AG09319 (cell line): Measurements from ENCODE around the gene PRR36.

Experiments used
- DNase-seq: peaks from one replicate; pipeline ENCODE4 v3.0.0-alpha.2; 2010; ENCODE audit warnings: low read depth; ENCODE audit errors: extremely low read depth
- TF ChIP-seq, protein P1 (sequence below): IDR thresholded peaks from 2 replicates; pipeline ENCODE4 v1.5.1; 2011; ENCODE audit warnings: low read depth, mild to moderate bottlenecking, inconsistent platforms, low read length, moderate library complexity

PRR36 gene

DNA sequence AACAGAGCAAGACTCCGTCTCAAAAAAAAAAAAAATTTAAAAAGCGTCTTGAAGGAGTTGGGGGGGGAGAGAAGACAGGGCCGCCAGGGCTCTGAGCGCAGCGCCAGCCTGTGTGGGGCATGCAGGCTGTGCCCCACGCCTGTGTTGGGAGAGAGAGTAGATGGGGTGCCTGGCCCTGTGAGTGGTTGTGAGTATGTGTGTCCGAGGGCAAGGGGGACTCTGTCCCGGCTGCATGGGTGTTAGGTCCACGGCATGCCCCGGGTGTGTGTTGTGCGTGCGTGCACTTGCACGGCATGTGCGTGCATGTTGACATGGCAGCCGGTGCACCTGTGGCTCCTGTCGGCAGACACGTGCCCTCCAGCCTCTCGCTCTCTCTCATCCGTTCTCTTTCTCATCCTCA lies 32.9 kb upstream of the PRR36 start:
- TF ChIP-seq, protein P1, sequence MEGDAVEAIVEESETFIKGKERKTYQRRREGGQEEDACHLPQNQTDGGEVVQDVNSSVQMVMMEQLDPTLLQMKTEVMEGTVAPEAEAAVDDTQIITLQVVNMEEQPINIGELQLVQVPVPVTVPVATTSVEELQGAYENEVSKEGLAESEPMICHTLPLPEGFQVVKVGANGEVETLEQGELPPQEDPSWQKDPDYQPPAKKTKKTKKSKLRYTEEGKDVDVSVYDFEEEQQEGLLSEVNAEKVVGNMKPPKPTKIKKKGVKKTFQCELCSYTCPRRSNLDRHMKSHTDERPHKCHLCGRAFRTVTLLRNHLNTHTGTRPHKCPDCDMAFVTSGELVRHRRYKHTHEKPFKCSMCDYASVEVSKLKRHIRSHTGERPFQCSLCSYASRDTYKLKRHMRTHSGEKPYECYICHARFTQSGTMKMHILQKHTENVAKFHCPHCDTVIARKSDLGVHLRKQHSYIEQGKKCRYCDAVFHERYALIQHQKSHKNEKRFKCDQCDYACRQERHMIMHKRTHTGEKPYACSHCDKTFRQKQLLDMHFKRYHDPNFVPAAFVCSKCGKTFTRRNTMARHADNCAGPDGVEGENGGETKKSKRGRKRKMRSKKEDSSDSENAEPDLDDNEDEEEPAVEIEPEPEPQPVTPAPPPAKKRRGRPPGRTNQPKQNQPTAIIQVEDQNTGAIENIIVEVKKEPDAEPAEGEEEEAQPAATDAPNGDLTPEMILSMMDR = no peak

DNA sequence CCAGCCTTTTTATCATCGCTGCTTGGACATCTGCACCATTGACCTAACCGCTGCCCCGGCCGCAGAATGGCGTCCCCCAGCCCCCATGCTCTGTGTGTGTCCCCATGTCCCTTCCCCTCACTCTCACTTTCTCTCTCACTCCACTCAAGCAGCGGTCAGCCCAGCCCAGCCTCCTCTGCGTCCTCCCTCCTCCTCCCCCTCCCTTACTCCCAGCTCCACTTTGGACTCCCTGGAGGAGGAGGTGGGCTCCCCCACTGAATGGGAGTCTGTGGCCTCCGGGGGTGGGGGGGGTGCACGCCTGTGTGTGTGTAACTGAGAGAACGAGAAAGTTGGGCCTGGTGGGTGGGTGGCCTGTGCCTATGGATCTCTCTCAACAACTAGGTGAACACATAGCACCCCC lies 31.7 kb upstream of the PRR36 start:
- TF ChIP-seq, protein P1 = no peak
- no peak for DNase-seq

More for the DNA sequence above, 32.9 kb upstream of the PRR36 start:
- DNase-seq = no peak

DNA sequence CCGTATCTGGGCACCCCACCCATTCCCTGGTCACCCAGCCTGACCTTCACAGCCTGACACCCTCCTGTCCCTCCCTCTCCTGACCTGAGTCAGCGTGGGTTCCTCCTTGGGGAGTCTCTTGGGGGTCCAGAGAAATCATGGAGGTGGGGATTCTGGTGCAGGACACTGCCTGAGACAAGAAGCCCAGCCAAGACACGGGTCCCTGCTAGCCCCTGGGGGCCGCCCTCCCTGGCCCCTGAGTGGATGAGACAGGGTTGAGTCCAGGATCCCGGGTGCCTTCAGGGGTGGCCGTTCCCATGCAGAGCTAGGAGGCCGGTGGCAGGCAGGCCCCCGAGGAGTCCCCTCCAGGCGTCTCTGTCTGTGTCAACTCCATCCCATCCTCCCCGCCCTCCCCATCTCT lies 31.1 kb upstream of the PRR36 start:
- no peak for DNase-seq
- TF ChIP-seq, protein P1 = no peak

DNA sequence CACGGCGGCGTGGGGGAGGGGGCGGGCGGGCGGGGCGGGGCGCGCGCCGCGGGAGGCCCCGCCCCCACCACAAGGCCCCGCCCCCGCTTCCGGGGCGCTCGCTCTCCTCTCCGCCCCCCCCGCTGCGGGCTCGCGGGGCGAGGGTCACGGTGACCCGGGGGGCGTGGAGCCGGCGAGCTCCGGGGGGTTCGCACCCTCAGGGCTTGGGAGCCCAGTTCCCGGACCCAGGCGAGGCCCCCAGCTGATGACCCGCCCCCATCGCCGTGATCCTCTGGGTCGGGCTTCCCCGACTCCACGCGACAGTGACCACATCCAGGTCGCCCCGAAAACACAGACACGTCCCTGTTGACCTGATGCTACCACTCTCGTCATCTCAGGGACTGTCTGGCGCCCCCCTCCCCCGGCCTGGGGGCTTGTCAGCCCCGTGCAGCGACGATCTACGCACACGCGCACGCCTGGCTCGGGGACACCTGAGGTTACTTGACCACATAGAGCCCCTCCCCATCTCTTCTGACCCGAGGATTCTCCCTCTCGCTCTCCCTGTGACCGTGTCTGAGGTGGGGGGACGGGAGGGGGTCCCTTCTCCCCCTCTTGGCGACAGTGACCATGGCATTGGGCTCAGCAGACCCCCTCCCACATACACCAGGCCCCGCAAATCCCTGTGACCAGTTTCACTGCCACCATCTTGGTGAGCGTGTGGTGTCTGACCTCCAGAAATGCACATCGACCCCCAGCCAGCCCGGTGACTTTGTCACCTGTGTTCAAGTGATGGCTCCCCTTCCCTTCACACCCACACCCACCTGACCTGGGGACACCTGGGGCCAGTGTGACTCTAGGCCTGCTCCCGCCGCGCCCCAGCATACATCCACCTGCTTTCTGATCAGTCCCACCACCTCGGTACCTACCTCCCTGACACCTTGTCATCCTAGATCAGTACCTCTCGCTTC lies 30.2 kb upstream of the PRR36 start:
- no peak for DNase-seq
- TF ChIP-seq, protein P1 = no peak

DNA sequence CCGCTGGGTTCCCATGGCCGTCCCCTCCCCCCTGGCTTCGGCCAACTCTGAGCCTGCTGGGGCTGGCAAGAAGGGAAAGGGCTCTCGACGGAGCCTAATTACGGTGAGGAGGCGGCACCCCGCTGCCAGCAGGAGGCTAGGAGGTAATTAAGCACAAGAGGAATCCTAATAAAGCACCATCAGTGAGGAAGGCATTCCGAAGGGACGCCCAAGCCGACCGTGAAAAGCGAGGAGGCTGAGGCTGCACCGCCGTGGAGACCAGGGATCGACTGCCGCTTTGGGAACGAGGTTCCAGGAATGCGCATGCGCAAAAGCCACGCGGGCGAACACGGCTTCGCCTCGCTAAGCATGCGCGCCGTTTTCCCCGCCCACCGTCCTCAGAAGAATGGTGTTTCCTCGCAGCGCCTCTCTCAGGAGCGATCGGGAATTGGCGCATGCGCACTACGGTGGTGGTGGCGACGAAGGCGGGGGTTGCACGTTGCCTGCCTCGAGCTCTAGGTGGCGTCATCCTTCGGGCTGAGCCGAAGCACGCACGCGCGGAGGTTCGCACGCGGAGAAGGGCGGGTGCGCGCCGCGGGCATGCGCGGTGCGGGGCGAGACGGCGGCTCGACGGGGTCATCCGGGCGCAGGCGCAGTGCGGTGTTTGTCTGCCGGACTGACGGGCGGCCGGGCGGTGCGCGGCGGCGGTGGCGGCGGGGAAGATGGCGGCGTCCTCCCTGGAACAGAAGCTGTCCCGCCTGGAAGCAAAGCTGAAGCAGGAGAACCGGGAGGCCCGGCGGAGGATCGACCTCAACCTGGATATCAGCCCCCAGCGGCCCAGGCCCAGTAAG lies 29.3 kb upstream of the PRR36 start, which contains the start of gene MAP2K7:
TSS of gene MAP2K7 (plus strand) at position 634 of the 830 bp plus-strand sequence. CDS start at position 702, 68 bp downstream.
- TF ChIP-seq, protein P1 = peak; percentile 52
- DNase-seq = peak; percentile 98

DNA sequence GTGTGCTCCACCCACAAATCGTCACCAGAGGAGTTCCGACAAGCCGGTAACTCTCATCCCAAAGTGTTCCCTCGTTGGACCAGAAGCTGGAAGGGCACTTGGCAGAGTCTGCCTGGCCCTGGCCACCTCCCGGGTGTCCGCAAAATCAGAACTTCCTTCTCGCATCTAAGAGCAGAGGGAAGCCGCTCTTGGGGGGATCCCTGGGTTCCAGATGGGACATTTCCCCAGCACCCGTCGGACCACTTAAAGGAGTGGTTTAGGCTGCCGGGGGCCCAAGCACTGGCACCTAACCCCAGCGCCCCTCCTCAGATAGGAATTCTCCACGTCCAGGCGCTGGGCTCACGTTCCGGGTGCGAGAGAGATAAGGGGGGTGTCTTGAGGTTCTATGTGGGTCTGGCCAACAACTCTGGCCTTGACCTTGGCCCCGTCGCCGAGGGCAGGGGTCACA lies 28.6 kb upstream of the PRR36 start:
- DNase-seq = no peak
- TF ChIP-seq, protein P1 = no peak
